ENCODE data around the gene MRPL20. TPM values are rescaled to one million over a fixed set of nuclear protein-coding genes. Genes with fewer than 3 reads are reported as not detected.

MRPL20 gene
- total and polyA plus RNA-seq, 2 donors from 2014 or later = 103 to 221 TPM

GRCh38 chr1:1361233-1361981 is 45.7 kb downstream of the MRPL20 start:
- FAIRE-seq = no peak
- H3K4me3 ChIP-seq (ENCODE audit: low read length in 3 of 3) = no peak overlapping the region
- TF ChIP-seq CTCF (IDR thresholded peaks at IDR 0.05; ENCODE audit: borderline replicate concordance, extremely low read depth, insufficient read depth) = no peak
- H3K9ac ChIP-seq (ENCODE audit: low read length in 3 of 3) = no peak overlapping the region
- no peaks in the 10 kb centered on the region for H3K27me3 ChIP-seq (ENCODE audit: control insufficient read depth, insufficient read depth, low read length)
- intact Hi-C loops (cut with DNase I) = no loop called here
- peaks cover 0 to 2% (median 0%) of the 10 kb centered on the region in 3 donors for H3K9me3 ChIP-seq (ENCODE audit: control insufficient read depth in 2 of 3, insufficient read depth in 1 of 3, low read length in 3 of 3)
- H3K27ac ChIP-seq (ENCODE audit: low read depth in 2 of 2, low read length in 2 of 2) = no peak overlapping the region
- DNase-seq = peak in 1 of 5 donors; percentile 58
- H3K4me1 ChIP-seq (ENCODE audit: control insufficient read depth in 2 of 3, insufficient read depth in 2 of 3, low read depth in 1 of 3, low read length in 3 of 3) = peaks cover 0 to 21% (median 2%) of the 10 kb centered on the region in 3 donors
- no peaks in the 10 kb centered on the region for H3K36me3 ChIP-seq (ENCODE audit: control insufficient read depth in 2 of 3, insufficient read depth in 3 of 3, low read length in 3 of 3)

GRCh38 chr1:1360506-1361169 is 46.5 kb downstream of the MRPL20 start:
- H3K27me3 ChIP-seq (ENCODE audit: control insufficient read depth, insufficient read depth, low read length) = no peaks in the 10 kb centered on the region
- H3K4me1 ChIP-seq (ENCODE audit: control insufficient read depth in 2 of 3, insufficient read depth in 2 of 3, low read depth in 1 of 3, low read length in 3 of 3) = peaks cover 0 to 21% (median 2%) of the 10 kb centered on the region in 3 donors
- H3K27ac ChIP-seq (ENCODE audit: low read depth in 2 of 2, low read length in 2 of 2) = no peak overlapping the region
- H3K36me3 ChIP-seq (ENCODE audit: control insufficient read depth in 2 of 3, insufficient read depth in 3 of 3, low read length in 3 of 3) = no peaks in the 10 kb centered on the region
- no peak for TF ChIP-seq CTCF (IDR thresholded peaks at IDR 0.05; ENCODE audit: borderline replicate concordance, extremely low read depth, insufficient read depth)
- H3K4me3 ChIP-seq (ENCODE audit: low read length in 3 of 3) = no peak overlapping the region
- H3K9ac ChIP-seq (ENCODE audit: low read length in 3 of 3) = no peak overlapping the region
- intact Hi-C loops (cut with DNase I) = no loop called here
- no peaks in the 10 kb centered on the region for H3K9me3 ChIP-seq (ENCODE audit: control insufficient read depth in 2 of 3, insufficient read depth in 1 of 3, low read length in 3 of 3)
- no peak for FAIRE-seq
- peak in 2 of 5 donors; percentile 53 to 93 for DNase-seq

GRCh38 chr1:1359664-1360468 is 47.2 kb downstream of the MRPL20 start:
- peak; percentile 79 to 88 (median 81) for DNase-seq
- Histone ChIP-seq H3K4me3 (ENCODE audit: low read length in 3 of 3) (no peak overlapping the region), H3K9me3 (ENCODE audit: control insufficient read depth in 2 of 3, insufficient read depth in 1 of 3, low read length in 3 of 3) (no peaks in the 10 kb centered on the region), H3K27me3 (ENCODE audit: control insufficient read depth, insufficient read depth, low read length) (no peaks in the 10 kb centered on the region), H3K4me1 (ENCODE audit: control insufficient read depth in 2 of 3, insufficient read depth in 2 of 3, low read depth in 1 of 3, low read length in 3 of 3) (peaks cover 0 to 21% (median 2%) of the 10 kb centered on the region in 3 donors), H3K36me3 (ENCODE audit: control insufficient read depth in 2 of 3, insufficient read depth in 3 of 3, low read length in 3 of 3) (no peaks in the 10 kb centered on the region), H3K9ac (ENCODE audit: low read length in 3 of 3) (no peak overlapping the region), H3K27ac (ENCODE audit: low read depth in 2 of 2, low read length in 2 of 2) (peak overlapping the region; percentile 23 to 32)
- intact Hi-C loops (cut with DNase I) = no loop called here
- no peak for FAIRE-seq
- no peak for TF ChIP-seq CTCF (IDR thresholded peaks at IDR 0.05; ENCODE audit: borderline replicate concordance, extremely low read depth, insufficient read depth)

Measured in kidney (tissue), 14 donors.